NCI-H128 (cell line): ENCODE results near the gene FBN2.
"Not testable (repeated sequence)": the region's sequence is repeated elsewhere in the genome, so short reads cannot be mapped to it uniquely, and the experiment has no call there.

Experiments used
- DNase-seq: peaks from one replicate; lab custom pipeline; 2025; ENCODE audit not compliant: unreplicated experiment; lab: John Stamatoyannopoulos, UW

FBN2 gene

DNA sequence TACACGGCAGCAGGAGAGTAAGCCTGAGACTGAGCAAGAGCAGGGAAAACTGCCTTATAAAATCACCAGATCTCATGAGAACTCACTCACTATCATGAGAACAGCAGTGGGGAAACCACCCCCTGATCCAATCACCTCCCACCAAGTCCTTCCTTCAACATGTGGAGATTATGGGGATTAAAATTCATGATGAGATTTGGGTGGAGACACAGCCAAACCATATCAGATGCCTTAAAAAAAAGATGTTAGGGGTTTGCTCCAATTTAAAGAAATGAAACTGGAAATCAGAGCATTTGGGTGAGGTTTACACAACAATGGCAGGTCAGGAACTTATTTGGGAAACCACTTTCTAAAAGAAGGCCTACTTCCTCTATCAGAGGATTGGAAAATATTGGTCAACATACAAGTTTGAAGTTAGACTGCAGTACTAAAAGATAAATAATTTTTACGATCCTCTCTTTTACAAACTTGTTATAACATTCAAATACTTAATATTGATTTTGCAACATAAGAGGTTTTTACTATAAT is 105.1 kb downstream of the FBN2 start:
- no peak for DNase-seq

DNA sequence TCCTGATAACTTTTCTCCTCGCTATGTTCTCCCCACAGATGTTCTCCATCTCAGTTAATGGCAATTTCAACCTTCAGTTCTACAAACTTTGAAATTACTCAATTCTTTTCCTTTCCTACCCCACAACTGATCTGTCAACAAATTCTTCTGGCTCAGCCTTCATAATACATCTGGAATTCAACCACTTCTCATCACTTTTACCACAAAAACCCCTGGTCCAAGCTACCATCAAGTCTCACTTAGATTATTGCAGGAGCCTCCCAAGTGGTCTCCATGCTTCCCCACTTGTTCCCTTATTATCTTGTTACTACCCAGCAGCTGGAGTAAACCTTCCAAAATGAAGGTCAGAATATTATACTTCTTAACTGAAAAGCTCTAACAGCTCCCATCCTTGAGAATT is 110.1 kb downstream of the FBN2 start:
- no peak for DNase-seq

DNA sequence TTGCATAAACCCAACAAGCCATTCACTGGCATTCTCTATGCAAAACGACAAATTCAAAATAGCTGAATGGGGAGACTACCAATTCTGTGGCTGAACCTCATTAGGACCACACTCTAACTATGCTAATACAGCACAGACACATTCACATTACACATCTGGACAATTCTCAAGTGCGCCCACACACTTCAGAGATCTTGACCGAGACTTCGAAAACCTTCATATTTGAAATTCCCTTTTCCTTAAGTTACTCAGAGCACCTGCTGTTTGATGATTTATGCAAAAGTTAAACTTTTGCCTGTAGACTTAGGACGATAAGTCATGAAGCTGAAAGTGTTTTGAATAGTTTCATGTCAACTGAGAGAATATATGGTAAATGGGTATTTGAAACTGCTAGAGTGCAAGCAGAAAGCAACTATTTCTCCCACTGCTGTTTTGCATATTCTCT is 111.9 kb downstream of the FBN2 start:
- DNase-seq = no peak

DNA sequence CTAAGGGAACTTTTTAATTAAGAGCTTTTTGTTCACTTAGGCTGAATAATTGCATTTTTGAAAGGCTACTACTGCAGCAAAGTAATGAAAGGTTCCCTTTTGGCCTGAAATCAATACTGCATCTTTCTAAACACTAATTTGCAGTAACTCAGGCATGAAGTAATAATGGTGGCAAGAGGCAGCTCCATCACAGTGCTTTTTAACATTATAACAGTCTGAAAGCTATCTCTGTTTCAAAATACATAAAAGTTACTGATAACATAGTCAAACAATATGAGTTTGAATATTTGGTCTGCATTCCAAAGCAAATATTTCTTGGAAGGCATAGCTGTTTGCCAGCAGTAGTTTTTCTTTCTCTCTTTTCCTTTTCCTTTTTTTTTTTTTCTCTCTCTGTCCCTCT is 113.4 kb downstream of the FBN2 start:
- no peak for DNase-seq

DNA sequence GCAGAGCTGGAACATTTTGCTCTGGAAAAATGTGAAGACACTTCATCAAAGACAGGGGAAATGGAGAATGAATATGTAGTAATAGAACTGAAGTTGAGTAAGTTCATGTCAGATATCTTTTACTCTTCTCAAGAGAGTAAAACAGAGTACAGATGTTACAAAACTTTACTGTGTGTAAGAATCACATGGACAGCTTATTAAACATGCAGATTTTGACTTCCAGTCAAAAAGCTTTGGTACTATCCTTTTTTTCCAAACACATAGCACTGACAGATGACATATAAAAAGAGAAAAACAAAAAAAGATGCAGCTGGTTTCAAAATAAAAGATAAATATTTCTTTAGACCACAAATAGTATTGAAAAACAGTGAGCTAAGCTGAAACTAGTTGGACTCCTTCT is 115.4 kb downstream of the FBN2 start:
- DNase-seq = no peak

DNA sequence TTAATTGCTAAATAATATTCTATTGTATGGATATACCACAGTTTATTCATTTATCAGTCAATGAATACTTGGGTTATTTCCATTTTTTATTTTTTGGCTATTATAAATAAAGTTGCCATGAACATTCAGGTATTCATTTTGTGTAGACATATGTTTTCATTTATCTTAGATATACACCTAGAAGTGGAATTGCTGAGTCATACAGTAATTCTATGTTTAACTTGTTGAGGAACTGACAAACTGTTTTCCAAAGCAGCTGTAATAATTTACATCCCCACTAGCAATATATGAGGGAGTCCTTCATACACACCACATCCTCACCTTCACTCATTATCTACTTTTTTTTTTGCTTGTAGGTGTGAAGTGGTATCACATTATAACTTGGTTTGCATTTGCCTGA is 123.6 kb downstream of the FBN2 start:
- DNase-seq = no peak

DNA sequence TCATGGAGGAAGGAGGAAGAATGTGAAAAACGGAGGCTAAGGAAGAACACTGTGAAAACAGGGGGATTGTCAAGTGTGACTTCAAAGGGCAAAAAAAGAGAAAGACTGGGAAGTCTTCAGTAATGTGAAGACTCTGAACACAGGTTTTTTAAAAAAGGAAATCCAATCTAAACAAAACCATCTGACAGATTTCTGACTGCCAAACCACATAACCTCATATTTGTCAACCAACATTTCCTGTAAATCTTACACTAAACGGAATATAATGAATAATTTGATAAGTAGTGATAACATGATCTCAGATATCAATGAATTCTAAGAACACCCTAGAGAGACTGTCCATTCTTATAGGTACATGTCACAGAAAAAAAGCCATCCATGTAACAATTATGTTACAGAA is 124.7 kb downstream of the FBN2 start:
- DNase-seq = no peak

DNA sequence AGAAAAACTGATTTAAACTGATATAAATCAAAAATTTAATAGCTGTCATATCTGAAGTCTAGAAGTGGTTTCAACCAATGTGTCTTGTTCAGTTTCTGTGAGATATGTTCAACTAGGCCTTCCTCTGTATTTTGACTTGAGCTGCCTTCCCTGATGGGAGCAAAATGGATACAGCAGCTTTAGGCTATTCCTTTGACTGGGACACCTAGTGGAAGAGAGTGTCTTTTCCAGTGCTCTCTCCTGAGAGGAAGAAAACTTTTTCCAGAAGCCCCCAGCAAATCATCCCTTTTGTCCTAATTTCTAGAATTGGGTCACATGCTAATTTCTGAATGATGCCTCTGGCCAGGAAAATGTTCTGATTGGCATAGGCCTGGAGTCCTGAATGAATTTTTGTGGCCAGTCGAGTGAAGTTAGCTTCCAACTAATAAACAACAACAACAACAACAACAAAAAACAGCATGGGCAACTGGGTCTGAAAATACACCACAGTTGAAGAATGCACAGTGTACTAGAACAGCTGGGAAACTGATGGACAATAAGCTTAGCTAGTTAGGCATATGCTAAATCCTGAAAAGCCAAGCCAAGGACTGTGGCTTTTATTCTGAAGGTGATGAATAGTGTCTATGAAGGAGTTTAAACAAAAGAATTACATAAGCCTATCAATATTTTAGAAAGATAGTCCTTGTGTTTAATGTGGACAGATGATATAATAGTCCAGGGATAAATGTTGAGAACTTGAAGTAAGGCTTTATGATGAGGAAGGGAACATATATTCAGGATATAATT is 125.7 kb downstream of the FBN2 start:
- DNase-seq = no peak

DNA sequence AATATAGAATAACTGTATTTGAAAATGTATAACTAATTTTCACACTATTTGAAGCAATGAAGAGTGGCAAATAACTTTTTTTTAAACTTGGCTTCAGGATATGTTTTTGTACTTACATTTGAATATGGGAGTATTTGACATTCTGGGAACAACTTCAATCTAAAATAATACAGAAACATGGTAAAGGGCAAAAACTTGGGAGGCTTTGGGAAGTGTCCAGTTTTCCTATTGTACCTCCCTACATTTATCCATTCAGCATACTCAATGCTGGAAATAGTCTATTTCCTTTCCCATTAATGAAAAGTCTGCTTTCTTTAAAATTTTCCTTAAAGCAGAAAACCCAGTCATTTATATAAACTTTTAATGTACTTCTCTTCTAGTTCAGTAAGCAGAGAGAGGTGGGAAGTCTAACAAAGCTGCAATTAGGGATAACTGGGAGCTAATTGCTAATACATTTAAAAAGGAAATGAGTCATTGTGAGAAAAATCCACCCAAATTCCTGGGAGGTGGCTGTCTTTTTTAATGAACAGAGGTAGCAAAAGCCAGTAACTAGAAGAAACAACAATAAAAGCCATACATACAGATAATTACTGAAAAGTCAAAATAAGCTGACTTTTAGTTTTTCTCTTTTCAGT is 128.8 kb downstream of the FBN2 start:
- DNase-seq = no peak

DNA sequence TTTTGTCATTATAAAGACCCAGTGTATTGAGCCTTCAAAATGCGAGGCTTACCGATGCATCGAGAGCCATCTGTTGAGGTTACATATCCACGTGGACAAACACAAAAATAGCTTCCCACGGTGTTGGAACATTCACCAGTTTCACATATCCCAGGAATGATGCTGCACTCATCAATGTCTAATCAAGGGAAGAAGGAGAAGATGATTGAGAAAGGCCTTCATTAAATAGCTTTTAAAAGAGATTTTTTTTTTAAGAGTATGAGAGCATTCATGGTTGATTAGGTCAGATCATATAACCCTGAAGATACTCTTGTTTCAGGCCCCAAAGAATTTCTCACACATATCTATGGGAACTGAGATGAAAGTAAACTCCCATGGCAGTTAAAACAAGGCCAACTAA is 129.4 kb downstream of the FBN2 start:
- no peak for DNase-seq

DNA sequence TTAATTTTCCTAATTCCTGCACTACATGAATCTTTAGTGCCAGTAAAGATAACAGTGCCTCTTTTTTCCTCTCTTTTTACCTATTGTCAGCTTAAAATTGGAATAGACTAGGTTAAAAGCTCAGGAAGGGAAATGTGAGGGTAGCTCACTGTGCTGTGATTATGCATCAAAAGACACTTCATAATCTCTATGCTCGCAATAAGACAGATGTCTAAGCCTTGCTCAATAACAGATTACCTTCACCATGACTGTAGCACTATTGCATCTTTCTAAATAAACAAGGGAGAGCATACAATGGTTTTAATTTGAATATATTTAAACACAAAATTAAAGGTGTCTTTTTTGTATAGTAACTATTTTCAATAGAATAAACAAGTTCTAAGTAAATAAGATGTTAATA is 130.1 kb downstream of the FBN2 start:
- no peak for DNase-seq

DNA sequence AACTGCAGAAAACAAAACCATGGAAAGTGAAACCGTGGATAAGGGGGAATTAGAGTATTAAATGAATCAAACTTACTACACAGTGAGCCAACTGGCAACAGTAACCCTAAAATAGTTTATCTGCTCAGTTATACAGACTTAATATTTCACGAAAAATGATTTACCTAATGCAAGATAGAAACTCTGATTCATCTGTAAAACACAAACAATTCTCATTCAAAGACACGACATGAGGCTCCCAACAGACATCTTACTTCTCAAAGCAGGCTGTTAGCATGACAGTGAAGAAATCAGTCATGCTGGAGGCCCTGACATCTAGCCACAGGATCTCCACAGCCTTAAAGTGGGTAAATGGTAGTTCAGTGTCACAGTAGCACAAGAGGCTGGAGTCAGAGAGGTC is 131.2 kb downstream of the FBN2 start:
- DNase-seq = no peak

DNA sequence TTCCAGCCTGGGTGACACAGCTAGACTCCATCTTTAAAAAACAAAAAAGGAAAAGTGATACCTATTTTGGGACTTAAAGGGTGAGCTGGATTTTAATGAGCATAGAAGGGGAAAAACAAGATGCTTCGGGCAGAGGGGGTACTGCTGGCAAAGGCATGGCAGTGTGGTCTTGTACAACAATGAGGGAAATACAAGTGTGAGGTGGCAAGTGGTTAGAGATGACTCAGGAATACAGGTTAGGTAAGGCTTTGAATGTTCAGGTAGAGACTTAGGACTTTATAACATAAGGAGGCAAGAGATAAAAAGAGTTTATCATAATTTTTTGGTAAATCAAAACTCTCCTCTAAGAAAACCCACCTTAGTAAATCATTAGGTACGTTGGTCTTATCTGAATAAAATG is 132.9 kb downstream of the FBN2 start:
- no peak for DNase-seq

DNA sequence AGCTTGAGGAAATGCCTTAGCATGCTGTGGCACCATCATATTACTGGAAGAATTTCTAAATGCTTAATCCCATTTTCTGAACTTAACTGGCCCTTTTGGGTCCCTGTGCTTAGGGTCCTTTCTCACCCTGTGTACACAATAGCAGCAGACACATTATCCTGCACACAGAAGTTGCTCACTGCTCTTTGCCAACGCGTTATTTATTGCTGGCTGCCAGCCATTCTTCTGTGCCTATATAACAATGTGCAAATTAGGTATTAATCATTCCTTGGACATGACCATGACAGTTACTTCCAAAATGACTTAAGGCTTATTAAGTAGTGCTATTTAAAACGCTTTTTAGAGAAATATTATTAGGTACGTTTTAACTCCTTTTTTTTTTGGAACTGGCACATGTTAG is 134.7 kb downstream of the FBN2 start:
- no peak for DNase-seq

DNA sequence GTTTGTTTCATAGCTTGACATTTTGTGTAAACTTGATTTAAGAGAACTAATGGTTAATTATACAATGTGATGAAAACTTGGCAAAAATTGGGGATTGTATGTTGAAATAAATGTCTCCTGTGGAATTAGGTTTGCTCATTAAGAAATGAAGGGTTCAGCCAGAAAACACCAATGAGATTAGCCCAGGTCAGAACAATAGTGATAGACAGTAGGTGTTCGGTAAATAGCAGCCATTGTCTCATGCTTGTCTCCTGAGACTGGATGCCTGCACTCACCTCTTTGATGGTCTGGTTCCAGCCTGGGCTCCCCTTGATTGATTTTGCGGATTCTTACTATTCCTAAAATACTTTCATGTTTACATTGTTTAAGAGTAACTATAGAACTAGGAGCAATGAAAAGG is 135.5 kb downstream of the FBN2 start:
- no peak for DNase-seq

DNA sequence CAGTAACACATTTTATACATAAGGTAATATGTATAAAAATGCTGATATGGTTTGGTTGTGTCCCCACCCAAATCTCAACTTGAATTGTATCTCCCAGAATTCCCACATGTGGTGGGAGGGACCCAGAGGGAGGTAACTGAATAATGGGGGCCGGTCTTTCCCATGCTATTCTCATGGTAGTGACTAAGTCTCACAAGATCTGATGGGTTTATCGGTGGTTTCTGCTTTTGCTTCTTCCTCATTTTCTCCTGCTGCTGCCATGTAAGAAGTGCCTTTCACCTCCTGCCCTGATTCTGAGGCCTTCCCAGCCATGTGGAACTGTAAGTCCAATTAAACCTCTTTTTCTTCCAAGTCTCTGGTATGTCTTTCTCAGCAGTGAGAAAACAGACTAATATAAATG is 137.3 kb downstream of the FBN2 start:
- DNase-seq = not testable (repeated sequence)

DNA sequence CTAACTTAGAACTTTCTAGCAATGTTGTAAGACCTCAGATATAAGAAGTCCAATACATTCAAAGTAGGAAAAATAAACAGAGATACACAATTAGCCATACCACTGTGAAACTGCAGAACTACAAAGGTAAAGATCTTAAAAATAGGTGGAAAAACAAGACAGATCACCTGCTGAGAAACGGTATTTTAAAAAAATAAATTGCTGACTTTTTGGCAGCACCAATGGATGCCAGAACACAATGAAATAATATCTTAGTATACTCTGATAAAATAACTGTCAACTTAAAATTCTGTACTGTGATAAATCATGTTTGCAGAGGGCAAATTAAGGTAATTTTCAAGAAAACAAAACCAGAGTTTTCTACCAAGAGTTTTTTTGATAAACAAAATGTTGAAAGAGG is 138.9 kb downstream of the FBN2 start:
- no peak for DNase-seq

DNA sequence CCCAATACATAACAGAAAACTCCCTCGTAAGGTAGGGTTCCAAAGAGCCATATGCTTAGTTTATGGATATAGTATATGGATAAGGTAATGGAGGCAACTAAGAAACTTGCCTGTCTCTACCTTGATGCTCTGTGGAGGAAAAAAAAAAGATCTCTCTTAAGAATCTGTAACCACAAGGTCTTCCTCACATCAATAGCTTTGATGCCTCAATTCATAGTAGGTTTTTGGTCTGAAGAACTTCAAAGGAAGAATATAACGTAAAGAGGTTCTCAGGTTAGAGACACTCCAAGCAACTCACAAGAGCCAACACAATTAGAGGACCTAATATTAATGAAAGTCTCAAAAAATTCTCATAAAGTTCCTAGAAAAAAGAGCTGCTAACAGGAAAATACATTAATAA is 140.2 kb downstream of the FBN2 start:
- no peak for DNase-seq

DNA sequence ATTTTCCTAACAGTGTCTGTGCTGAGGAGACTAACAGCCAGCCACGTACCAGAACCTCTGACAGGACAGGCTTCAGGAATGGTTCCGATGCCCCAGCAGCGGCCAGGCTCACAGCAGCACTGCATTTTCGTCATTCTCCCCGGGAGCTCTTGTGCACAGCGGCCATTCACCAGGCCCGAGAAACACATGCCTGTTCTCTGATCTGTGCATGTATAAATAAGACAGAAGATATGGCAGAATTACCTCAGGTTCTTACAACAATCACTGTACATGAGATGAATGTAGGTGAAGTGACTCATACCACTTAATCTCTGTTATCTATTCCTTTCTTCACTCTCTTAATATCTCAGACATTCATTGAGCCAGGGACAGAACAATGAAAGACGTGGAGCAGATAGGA is 143.0 kb downstream of the FBN2 start:
- no peak for DNase-seq

DNA sequence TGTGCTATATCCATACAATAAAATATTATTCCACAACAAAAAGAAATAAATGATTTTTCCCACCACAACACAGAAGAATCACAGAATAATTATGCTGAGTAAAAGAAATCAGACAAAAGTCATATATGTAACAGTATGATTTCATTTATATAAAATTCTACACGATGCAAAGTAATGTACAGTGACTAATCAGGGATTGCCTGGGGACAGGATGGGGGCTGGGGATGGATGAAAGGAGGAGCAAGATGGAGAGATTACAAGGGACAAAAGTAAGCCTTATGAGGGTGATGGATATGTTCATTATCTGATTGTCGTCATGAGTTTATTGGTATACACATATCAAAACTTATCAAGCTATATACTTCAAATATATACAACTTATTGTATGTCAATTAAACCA is 154.0 kb downstream of the FBN2 start:
- DNase-seq = no peak

DNA sequence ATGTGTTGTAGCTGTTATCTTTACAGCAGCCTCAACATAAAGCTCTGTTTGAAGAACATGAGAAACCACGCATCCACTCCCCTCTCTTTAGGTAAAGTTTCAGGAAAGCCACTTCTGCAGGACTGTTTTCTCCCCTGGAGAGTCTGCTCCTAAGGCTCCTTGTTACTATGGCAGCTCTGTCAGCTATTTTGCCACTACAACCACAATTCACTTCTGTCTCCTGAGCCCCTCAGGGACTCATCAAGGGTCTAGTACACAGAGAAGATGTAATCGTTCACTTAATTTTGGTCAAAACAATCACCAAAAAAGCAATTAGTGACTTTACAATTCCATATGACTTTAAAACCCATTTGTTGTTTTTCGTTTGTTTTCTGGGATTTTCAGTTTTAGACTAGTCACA is 157.7 kb downstream of the FBN2 start:
- no peak for DNase-seq

DNA sequence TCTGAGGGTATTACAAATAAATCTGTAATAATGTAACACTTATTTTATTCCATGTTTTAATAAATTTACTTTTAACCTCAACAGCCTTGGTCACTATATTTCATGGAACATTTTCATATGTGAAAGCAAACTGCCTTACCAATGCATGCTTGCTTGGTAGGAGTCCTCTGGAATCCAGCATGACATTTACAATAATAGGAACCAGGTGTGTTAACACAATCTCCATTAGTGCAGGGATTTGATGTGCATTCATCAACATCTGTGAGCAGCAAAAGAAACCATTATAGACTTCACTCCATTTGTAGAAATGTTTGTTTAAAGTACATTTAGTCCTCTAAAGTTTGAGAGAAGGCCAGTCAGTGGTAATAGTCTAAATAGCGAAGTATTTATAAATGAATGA is 159.4 kb downstream of the FBN2 start:
- no peak for DNase-seq

DNA sequence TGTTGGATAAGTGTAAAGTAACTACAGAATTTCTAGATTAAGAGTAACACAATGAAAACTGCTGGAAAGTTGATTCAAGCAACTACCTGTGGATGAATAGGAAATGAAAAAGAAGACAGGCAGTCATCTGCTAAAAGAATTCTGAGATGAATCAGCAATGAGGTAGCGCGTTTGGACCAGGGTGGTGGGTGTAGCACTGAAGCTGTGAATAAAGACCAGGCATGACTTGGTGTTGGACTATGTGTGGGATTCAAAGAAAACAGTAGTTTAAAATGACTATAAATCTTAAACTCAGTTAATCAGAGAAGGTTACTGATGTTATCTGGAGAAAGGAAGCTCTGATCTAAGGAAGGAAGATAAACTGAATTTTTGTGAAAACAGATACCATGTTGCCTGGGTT is 159.8 kb downstream of the FBN2 start:
- no peak for DNase-seq
